ENCODE results near the gene PRIMPOL.

The PRIMPOL gene

DNA sequence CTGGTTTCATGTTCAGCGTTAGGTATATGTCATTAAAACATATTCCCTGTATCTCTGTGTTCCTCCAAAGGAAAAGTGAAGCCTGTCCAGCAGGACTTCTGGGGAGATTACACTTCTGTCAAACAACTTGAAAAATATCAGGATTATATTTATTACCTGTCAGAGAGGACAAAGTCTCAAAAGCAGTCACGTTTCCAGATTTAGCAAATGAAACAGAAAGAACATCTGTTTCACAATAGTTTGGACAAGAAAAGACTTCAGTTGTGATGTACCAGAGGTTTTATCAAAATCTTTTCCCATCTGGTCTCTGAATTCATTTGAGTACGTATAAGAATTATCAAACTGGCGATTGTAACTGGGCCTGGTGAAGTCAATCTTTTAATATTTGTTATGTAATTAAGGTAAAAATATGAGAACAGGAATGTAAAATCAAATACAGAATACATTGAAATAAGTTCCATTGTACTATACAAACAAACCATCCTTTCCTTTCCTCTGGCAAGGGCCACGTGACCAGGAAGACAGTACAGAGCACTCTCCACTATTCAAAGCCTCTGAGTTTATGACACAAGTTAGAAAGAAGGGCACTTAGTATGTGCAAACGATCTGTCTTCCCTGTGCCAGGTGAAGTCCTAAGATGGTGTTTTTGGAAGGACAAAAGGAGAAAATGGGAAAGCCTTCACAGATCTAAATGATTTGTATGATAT is 3.5 kb upstream of the PRIMPOL start:
- Histone ChIP-seq H3K27me3 (ENCODE audit: insufficient read depth, low read length) (no peaks in the 10 kb centered on the region), H3K79me2 (ENCODE audit: insufficient read depth, low read length) (peaks cover 59% of the 10 kb centered on the region), H3K36me3 (ENCODE audit: insufficient read depth, low read length) (peaks cover 49% of the 10 kb centered on the region), H3K9me2 (ENCODE audit: low read depth, low read length) (no peaks in the 10 kb centered on the region), H3K4me2 (ENCODE audit: low read length) (peak overlapping the region; percentile 97), H3K9me3 (ENCODE audit: low read length) (no peaks in the 10 kb centered on the region), H3K9ac (ENCODE audit: low read length) (peak overlapping the region; percentile 98; the same call in 1 of the 2 replicates), H3K4me1 (ENCODE audit: insufficient read depth, low read length, severe bottlenecking) (peaks cover 50% of the 10 kb centered on the region), H3K4me3 (ENCODE audit: low read depth, low read length, poor library complexity, severe bottlenecking) (peak overlapping the region; percentile 84), H3K27ac (ENCODE audit: low read depth, low read length, poor library complexity, severe bottlenecking) (peak overlapping the region; percentile 71), H3F3A (ENCODE audit: insufficient read depth, low read length) (no peaks in the 10 kb centered on the region), H4K20me1 (ENCODE audit: insufficient read depth, low read length) (no peaks in the 10 kb centered on the region), H2AFZ (ENCODE audit: low read length) (no peak overlapping the region)
- no peak for TF ChIP-seq EZH2 (IDR thresholded peaks at IDR 0.05; ENCODE audit: borderline replicate concordance, low read length)
- TF ChIP-seq, protein P1, sequence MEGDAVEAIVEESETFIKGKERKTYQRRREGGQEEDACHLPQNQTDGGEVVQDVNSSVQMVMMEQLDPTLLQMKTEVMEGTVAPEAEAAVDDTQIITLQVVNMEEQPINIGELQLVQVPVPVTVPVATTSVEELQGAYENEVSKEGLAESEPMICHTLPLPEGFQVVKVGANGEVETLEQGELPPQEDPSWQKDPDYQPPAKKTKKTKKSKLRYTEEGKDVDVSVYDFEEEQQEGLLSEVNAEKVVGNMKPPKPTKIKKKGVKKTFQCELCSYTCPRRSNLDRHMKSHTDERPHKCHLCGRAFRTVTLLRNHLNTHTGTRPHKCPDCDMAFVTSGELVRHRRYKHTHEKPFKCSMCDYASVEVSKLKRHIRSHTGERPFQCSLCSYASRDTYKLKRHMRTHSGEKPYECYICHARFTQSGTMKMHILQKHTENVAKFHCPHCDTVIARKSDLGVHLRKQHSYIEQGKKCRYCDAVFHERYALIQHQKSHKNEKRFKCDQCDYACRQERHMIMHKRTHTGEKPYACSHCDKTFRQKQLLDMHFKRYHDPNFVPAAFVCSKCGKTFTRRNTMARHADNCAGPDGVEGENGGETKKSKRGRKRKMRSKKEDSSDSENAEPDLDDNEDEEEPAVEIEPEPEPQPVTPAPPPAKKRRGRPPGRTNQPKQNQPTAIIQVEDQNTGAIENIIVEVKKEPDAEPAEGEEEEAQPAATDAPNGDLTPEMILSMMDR (IDR thresholded peaks at IDR 0.05; ENCODE audit: low read length): no peak

DNA sequence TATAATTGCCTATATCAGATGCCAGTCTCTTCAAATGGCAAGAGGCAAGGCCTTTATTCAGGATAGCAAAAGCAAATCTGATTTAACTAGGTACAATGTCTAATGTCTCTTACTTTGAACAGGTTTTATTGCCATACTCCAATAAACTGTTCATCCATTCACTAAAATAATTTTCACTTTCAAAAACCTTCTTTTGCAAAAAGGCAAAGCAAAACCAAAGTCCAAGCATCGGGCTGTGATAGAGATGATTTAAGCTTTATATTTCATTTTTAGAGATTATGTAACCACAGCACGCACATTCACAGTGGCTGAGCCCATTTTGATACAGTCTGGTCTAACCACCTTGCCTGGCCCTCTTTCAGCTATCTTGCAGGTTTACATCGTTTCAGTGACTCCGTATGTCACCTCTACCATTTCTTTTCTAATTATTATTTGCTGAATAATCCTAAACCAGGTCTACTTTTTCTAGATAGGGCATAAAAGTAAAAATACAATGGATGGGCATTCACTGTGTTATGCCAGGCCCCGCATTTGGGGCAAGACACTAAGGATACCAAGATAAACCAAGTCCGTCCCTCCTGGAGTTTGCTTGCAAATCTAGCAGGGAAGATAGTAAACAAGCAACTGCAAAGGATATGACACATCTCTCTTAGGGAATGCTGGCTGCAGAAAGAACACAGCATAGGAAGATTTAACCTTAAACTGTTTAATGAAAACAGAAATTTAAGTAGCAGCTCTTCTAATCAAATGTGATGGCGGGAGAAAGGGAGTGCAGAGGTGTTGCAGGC is 2.1 kb upstream of the PRIMPOL start:
- peaks cover 37% of the 10 kb centered on the region for H3K36me3 ChIP-seq (ENCODE audit: insufficient read depth, low read length)
- no peaks in the 10 kb centered on the region for H3K9me2 ChIP-seq (ENCODE audit: low read depth, low read length)
- H2AFZ ChIP-seq (ENCODE audit: low read length): no peak overlapping the region
- peak overlapping the region; percentile 98 for H3K9ac ChIP-seq (ENCODE audit: low read length)
- H3K79me2 ChIP-seq (ENCODE audit: insufficient read depth, low read length): peaks cover 51% of the 10 kb centered on the region
- peak overlapping the region; percentile 84 for H3K4me3 ChIP-seq (ENCODE audit: low read depth, low read length, poor library complexity, severe bottlenecking)
- no peaks in the 10 kb centered on the region for H4K20me1 ChIP-seq (ENCODE audit: insufficient read depth, low read length)
- H3K4me2 ChIP-seq (ENCODE audit: low read length): peak overlapping the region; percentile 97
- TF ChIP-seq, protein P1 (IDR thresholded peaks at IDR 0.05; ENCODE audit: low read length): no peak
- no peak for TF ChIP-seq EZH2 (IDR thresholded peaks at IDR 0.05; ENCODE audit: borderline replicate concordance, low read length)
- H3K27me3 ChIP-seq (ENCODE audit: insufficient read depth, low read length): no peaks in the 10 kb centered on the region
- no peaks in the 10 kb centered on the region for H3F3A ChIP-seq (ENCODE audit: insufficient read depth, low read length)
- H3K9me3 ChIP-seq (ENCODE audit: low read length): no peaks in the 10 kb centered on the region
- peak overlapping the region; percentile 71 for H3K27ac ChIP-seq (ENCODE audit: low read depth, low read length, poor library complexity, severe bottlenecking)
- peaks cover 44% of the 10 kb centered on the region for H3K4me1 ChIP-seq (ENCODE audit: insufficient read depth, low read length, severe bottlenecking)

DNA sequence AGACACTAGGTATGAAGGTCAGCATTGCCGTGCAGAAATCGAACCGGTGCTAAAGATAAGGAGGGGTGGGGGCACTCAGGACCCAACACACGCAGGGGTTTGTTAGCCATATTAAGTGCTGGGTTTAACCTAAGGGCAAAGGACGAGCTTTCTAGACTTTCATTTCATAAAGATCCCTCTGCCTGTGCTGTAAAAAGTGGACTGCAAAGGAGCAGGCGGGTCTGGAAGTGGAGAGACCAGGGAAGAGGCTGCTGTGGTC is 1.6 kb upstream of the PRIMPOL start:
- no peaks in the 10 kb centered on the region for H4K20me1 ChIP-seq (ENCODE audit: insufficient read depth, low read length)
- H3K79me2 ChIP-seq (ENCODE audit: insufficient read depth, low read length): peaks cover 48% of the 10 kb centered on the region
- H2AFZ ChIP-seq (ENCODE audit: low read length): no peak overlapping the region
- H3K9ac ChIP-seq (ENCODE audit: low read length): peak overlapping the region; percentile 98
- no peaks in the 10 kb centered on the region for H3F3A ChIP-seq (ENCODE audit: insufficient read depth, low read length)
- no peaks in the 10 kb centered on the region for H3K9me3 ChIP-seq (ENCODE audit: low read length)
- H3K9me2 ChIP-seq (ENCODE audit: low read depth, low read length): no peaks in the 10 kb centered on the region
- peaks cover 44% of the 10 kb centered on the region for H3K4me1 ChIP-seq (ENCODE audit: insufficient read depth, low read length, severe bottlenecking)
- peak overlapping the region; percentile 97 for H3K4me2 ChIP-seq (ENCODE audit: low read length)
- no peaks in the 10 kb centered on the region for H3K27me3 ChIP-seq (ENCODE audit: insufficient read depth, low read length)
- TF ChIP-seq EZH2 (IDR thresholded peaks at IDR 0.05; ENCODE audit: borderline replicate concordance, low read length): no peak
- TF ChIP-seq, protein P1 (IDR thresholded peaks at IDR 0.05; ENCODE audit: low read length): no peak
- peak overlapping the region; percentile 71 for H3K27ac ChIP-seq (ENCODE audit: low read depth, low read length, poor library complexity, severe bottlenecking)
- H3K4me3 ChIP-seq (ENCODE audit: low read depth, low read length, poor library complexity, severe bottlenecking): peak overlapping the region; percentile 84
- peaks cover 32% of the 10 kb centered on the region for H3K36me3 ChIP-seq (ENCODE audit: insufficient read depth, low read length)

Measured in OCI-LY1 (cell line).